Stimulated activated naive CD4-positive, alpha-beta T cell (primary cell): Measurements from ENCODE around the gene EIF4ENIF1.
"Not testable (repeated sequence)": the region's sequence is repeated elsewhere in the genome, so short reads cannot be mapped to it uniquely, and the experiment has no call there.

Experiments
- DNase-seq, 6 experiments: peaks; one replicate each; lab custom pipeline; 2025; lab: John Stamatoyannopoulos, UW

Gene EIF4ENIF1

DNA sequence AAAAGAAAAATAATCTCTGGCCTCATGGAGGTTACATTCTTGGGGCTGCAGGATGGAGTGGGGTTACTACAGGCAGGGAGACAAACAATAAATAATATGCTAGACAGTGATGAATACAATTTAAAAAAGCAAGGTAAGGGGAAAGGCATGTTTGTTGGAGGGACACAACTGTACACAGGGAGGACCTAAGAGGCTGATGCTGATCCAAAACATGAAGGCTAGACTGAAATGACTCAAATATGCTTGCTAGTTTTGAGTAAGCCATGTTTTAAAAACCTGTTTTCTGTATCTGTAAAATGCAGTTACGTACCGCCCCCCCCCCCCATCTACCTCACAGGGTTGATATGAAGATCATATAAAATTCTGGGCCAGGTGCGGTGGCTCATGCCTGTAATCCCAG, 44.0 kb downstream of the EIF4ENIF1 start:
- no peak for DNase-seq

DNA sequence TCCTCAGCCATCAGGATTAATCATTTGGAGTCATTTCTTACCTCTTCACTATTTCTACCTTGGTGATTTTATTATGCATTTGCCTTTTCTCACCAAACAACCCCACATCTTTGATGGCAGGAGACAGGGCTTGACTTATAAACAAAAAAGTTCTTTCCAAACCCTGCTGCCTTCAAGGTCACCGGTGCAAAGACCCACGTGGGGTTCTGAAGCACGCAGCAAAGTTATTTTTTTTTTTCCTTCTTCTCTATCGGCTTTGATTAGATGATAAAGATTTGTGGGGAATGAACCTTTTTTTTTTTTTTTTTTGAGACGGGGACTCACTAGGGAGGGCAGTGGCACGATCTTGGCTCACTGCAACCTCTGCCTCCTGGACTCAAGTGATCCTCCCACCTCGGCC, 46.1 kb downstream of the EIF4ENIF1 start:
- no peak for DNase-seq

DNA sequence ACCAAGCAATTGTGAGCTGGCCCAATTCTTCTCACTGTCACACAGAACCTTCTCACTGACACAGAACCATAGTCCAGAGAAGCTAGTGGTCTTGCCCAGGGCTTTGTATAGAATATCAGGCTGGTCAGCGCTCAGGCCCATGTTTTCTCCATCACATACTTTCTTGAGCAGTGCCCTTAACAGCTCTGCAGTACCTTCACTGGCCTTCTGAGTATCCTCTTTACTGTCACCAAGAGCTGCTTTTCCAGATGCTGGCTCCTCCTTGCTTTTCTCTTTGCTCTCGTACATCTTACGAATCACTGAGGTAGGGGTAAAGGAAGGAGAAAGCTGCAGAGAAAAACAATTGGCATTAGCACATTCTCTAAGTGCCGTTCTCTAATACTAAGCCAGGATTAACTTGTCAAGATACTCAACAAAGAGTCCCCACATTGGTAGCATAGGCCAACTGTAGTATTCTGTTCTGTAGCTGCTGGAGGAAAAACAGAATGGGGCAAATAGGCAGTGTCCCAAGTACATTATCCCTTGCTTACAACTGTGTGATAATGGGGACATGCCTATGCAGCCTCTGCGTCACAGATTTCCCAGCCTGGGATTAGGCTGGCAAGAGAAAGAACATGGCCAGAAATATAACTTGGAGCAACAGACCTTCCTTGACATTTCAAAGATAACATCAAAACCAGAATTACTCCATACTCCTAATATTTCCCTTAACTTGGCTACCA, 46.7 kb downstream of the EIF4ENIF1 start:
- DNase-seq, result no peak

DNA sequence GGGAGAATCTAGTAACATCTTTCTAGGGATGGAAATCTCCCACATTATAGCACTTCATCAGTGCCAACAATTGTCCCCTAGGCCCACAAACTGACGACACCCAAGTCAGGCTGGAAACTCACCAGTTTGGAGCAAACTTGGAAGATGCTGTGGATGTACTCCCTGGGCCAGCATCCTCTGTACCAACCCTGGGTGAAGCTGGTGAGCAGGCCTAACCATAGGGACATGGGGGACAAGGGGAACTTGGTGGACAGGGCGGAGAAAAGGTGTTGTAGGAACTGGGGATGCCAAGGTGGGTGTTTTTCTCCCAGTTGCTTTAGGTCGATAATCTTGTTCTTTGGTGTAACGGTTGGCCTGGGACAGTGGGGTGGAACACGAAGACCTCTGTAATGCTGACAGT, 48.0 kb downstream of the EIF4ENIF1 start:
- DNase-seq, result no peak

DNA sequence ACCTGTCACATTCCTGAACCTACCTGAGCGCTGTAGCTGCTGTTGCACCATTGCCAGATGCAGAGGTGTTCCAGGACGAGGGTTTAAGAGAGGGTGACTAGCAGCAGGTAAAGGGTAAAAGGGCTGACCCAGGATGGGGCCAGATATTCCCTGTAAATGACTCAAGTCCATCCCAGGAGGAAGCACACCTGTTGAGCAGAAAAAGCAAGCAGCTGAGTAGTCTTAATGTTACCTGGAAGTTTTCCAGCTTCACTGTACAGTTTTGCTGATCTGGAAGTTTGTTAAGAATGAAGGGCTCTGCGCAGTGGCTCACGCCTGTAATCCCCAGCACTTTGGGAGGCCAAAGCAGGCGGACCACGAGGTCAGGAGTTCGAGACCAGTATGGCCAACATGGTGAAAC, 49.0 kb downstream of the EIF4ENIF1 start:
- DNase-seq, result no peak

DNA sequence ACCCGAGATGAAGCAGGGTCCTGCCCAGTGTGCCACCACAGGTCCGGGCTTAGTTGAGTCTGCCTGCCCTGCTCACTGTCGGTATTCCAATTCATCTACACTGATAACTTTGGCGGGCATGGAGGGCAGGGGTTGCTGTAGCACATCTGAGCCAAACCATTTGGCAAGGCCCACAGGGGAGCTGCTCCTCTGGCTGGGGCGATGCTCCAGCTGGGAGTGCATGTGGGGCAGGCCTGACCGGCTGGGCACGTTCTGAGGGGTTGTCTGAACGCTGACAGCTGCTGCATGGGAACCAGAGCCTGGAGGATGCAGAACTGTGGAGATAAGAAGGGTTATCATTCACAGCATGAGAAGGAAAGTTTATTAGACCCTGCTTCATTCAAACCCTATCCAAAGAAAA, 49.8 kb downstream of the EIF4ENIF1 start:
- DNase-seq, result no peak

DNA sequence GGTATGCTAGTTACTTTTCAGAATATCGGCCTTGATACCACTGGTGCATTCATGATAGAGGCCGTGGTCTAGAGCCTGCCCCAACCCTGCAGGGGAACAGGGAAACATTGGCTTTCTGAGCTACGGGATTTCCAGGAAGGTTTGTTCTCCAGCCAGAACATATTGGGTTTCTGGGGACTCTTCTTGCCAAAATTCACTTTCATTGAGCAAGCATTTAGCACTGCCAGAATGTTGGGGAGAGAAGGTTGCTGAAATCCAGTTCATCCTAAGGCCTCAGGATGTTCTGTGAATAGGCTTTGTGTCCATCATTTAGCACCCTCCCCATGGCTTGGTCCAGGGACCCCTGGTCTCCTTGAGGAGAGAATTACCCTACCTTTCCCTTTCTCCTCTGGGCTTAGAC, 53.5 kb downstream of the EIF4ENIF1 start:
- DNase-seq, result no peak

DNA sequence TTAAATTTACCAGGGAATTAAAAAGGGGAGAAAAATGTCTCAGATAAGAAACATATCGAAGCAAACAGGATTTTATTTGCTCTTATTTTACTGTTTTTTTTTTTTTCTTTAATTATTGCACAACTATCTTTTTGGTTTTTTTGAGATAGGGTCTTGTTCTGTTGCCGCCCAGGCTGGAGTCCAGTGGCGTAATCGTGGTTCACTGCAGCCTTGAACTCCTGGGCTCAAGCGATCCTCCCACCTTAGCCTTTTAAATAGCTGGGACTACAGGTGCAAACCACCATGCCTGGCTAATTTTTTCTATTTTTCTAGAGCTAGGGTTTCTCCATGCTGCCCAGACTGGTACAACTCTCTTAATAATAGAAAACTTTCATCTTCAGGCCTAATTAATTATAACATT, 57.7 kb downstream of the EIF4ENIF1 start:
- no peak for DNase-seq

DNA sequence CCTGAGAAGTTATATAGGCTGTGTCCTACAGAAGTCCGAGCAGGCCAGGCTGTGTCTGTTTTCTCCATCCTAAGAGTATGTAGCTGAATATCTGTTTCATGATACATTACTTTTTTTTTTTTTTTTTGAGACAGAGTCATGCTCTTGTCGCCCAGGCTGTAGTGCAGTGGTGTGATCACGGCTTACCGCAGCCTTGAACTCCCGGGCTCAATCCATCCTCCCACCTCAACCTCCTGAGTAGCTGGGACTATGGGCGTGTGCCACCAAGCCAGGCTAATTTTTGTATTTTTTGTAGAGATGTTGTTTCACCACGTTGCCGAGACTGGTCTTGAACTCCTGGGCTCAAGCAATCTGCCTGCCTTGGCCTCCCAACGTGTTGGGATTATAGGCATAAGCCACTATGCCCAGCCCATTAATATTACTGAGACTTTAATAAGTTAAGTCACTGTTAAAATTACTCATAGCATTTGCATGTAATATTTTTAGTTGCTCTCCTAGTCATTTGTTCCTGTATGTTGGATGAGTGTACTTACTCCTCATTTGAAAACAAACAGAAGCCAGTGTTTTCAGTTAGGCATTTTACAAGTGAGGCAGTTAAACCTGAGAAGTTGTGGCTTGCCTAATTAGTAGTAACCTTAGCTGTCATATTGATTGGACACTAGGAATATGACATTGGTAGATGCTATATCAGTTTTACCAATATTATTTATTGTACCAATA, 64.2 kb downstream of the EIF4ENIF1 start:
- no peak for DNase-seq

DNA sequence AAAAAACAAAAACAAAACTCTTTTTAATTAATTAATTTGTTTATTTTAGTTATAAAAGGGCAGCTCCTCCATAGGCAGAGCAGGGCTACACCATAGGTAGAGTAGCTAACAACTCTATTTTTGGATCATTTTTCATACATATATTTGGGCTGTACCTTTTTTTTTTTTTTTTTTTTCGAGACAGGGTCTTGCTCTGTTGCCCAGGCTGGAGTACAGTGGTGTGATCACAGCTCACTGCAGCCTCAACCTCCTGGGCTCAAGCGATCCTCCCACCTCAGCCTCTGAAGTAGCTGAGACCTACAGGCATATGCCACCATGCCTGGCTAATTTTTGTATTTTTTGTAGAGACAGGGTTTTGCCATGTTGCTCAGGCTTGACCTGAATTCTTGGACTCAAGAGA, 87.3 kb downstream of the EIF4ENIF1 start:
- DNase-seq, result not testable (repeated sequence)

DNA sequence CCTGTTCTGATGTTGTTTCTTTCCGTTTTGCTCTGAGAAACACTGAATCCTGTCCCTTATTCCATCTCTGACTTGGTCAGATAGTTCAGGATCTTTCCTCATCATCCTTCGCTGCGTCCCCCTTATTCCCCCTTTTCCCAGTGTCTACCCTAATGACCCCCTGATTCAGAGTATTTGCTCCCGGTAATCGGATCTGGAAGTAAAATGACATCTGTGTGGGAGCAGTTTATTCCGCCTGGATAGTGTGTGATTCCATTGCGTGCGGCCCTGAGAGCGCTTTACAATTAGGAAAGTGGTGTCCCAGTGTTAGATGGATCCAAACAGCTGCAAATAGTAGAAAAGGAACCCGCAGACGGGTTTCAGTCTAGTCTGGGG, 89.6 kb downstream of the EIF4ENIF1 start:
- DNase-seq, result no peak

DNA sequence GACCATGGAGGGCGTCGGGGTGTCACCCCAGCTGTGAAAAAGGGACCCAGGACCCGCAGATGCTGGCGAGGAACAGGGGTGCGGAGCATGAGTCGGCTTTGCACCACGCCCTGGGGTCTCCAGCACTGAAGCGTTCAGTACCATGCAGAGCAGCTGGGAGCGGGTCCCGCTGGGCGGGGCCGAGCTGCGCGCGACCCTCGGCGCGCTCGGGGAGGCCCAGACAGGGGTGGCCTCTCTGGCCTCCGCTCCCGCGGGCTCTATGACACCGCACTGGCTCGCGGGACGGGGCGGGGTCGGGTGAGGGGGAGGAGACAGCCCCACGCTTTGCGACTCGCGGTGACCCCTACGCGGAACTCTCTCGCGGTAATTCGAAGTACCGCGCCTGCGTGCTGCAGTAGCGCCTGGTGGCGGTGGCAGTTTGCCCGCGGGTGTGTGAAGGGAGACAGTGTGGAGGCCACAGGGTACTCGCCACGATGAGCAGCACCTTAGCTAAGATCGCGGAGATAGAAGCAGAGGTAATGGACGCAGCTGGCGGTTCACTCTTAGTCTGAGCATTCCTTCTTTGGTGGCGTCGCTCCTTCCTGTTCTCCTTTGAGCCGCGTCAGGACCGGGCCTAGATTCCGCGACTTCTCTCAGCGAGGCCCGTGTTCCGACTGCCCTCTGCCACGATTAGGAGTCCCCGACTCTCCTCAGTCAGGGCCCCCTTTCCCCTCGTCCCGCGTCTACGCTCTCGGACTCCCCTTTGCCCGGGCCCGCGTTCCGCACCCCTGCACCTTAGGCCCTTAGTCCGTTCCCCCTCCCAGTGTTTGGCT, 90.2 kb downstream of the EIF4ENIF1 start, which contains the start of gene DRG1:
Gene DRG1 (plus strand): TSS at position 394 of the 812 bp plus-strand sequence. CDS start 80 bp downstream, at position 474.
- peak; percentile 89 to 96 (median 93) for DNase-seq

DNA sequence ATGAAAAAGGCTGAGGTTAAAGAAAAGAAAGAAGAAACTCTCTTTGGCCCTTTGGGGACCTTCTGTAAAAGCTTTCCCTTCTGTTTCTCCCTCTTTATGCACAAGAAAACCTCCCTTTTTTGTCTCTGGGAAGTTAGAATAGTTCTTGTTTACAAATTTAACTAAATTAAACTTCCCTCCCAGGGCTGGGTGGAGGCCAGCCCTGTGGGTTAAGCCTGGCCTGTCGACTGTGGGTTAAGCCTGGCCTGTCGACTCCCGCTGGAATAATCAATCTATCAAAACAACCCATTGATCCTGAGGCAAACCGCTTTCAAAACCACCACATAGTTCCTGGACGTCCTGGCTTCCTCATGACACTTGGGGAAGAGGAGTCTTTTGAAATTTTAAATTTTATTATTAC, 91.4 kb downstream of the EIF4ENIF1 start:
- no peak for DNase-seq

DNA sequence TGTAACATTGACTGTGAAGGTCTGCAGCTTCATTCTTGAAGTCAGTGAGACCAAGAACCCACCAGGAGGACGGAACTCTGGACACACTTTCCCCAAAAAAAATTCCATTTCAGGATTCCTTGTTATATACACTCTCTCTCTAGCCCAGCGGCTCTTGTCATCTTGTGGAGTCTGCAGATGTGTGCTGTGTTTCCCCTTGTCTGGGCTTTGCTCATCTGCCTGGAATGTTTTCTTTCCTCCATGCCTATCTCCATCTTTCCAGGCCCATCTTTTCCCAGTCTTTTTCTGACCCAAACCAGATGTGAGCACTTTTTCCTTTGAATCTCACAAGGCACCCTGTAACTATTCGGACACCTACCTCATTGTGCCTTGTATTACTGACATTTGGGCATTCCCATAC, 95.3 kb downstream of the EIF4ENIF1 start:
- no peak for DNase-seq

DNA sequence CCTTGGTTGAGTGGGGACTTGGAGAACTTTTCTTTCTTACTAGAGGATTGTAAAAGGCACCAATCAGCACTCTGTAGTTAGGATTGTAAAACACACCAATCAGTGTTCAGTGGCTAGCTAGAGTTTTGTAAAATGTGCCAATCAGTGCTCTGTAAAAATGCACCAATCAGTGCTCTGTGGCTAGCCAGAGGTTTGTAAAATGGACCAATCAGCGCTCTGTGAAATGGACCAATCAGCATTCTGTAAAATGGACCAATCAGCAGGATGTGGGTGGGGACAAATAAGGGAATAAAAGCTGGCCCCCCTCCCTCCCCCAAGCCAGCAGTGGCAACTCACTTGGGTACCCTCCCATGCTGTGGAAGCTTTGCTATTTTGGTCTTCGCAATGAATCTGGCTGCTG, 95.7 kb downstream of the EIF4ENIF1 start:
- no peak for DNase-seq
